OCI-LY7 (cell line): Measurements from ENCODE around the gene MRPL44. TPM values are rescaled to one million over a fixed set of nuclear protein-coding genes. Genes with fewer than 3 reads are reported as not detected.

Experiments
- BruUV-seq: library from RNA; stranded (reverse); fragments of 400-500 nt; replicated peaks from 2 replicates; lab custom pipeline; 2021; lab: Mats Ljungman, UMichigan
- CTCF ChIA-PET: fragments of 300-600 bp; sonication (Branson Sonifier 250); formaldehyde crosslinking; loops from one replicate; lab custom pipeline; 2022; ENCODE audit warnings: antibody characterized with exemption; ENCODE audit not compliant: unreplicated experiment; lab: Charles Lee
- POLR2A ChIA-PET: fragments of 300-600 bp; sonication (Branson Sonifier 250); formaldehyde crosslinking; loops from one replicate; lab custom pipeline; 2022; ENCODE audit warnings: antibody characterized with exemption; lab: Charles Lee
- DNase-seq: peaks from one replicate; pipeline ENCODE4 v3.0.0-alpha.2; 2015; ENCODE audit warnings: low spot score
- H2AFZ ChIP-seq: fragments of 200-600 bp; sonication (generic), shearing (Covaris generic); 2 replicates; pipeline ENCODE4 v1.6.1; 2014; ENCODE audit warnings: mild to moderate bottlenecking, antibody characterized with exemption, low read length, moderate library complexity
- H3K27ac ChIP-seq: fragments of 200-600 bp; sonication (generic); 2 replicates; pipeline ENCODE4 v1.5.1; 2014; ENCODE audit warnings: mixed run types, low read depth, mild to moderate bottlenecking, moderate library complexity, low read length, inconsistent platforms; ENCODE audit not compliant: poor library complexity, severe bottlenecking
- H3K36me3 ChIP-seq: fragments of 200-600 bp; sonication (generic); 2 replicates; pipeline ENCODE4 v1.6.1; 2014; ENCODE audit warnings: mild to moderate bottlenecking, antibody characterized with exemption, low read length, moderate library complexity, mixed read lengths; ENCODE audit not compliant: insufficient read depth
- H3K4me1 ChIP-seq: fragments of 200-600 bp; sonication (generic); 2 replicates; pipeline ENCODE4 v1.5.1; 2014; ENCODE audit warnings: mild to moderate bottlenecking, low read length; ENCODE audit not compliant: insufficient read depth, poor library complexity, severe bottlenecking
- H3K4me2 ChIP-seq: fragments of 200-600 bp; sonication (generic); 2 replicates; pipeline ENCODE4 v1.6.1; 2014; ENCODE audit warnings: mild to moderate bottlenecking, low read length
- H3K4me3 ChIP-seq: fragments of 200-600 bp; sonication (generic); 2 replicates; pipeline ENCODE4 v1.5.1; 2014; ENCODE audit warnings: mild to moderate bottlenecking, low read depth, low read length; ENCODE audit not compliant: poor library complexity, severe bottlenecking
- H3K79me2 ChIP-seq: fragments of 200-600 bp; sonication (generic); 2 replicates; pipeline ENCODE4 v1.6.1; 2016; ENCODE audit warnings: low read depth, mild to moderate bottlenecking, low read length, moderate library complexity, mixed read lengths; ENCODE audit not compliant: insufficient read depth
- H3K9me2 ChIP-seq: fragments of 200-600 bp; sonication (generic); 2 replicates; pipeline ENCODE4 v1.6.1; 2016; ENCODE audit warnings: mild to moderate bottlenecking, low read length, mixed read lengths; ENCODE audit not compliant: insufficient read depth
- H3K9me3 ChIP-seq: fragments of 200-600 bp; sonication (generic); 2 replicates; pipeline ENCODE4 v1.6.1; 2014; ENCODE audit warnings: mild to moderate bottlenecking, mixed run types, low read length, mixed read lengths
- H4K20me1 ChIP-seq: fragments of 200-600 bp; sonication (generic); 2 replicates; pipeline ENCODE4 v1.6.1; 2014; ENCODE audit warnings: mild to moderate bottlenecking, antibody characterized with exemption, low read length, moderate library complexity, mixed read lengths; ENCODE audit not compliant: insufficient read depth
- EZH2phosphoT487 ChIP-seq: fragments of 200-600 bp; sonication (generic); IDR thresholded peaks from 2 replicates; pipeline ENCODE4 v1.6.1; 2018; ENCODE audit warnings: low read depth, borderline replicate concordance, mild to moderate bottlenecking, mixed run types, antibody characterized with exemption, low read length, moderate library complexity, mixed read lengths
- intact Hi-C: fragments of 100-400 bp; cut with micrococcal nuclease; formaldehyde crosslinking; loops from one replicate; pipeline ENCODE4 v1.10.0; 2022; ENCODE audit not compliant: unreplicated experiment
- total RNA-seq, 2 experiments: library from RNA; depleted of rRNA in 1 of 2; stranded (reverse); fragments of >200 nt in 1 of 2; shearing (Covaris generic) in 1 of 2; gene quantifications; 2 replicates each; pipeline ENCODE4 v1.2.3, GENCODE V29; 2014 to 2022
- TF ChIP-seq, protein P1 (sequence below): fragments of 200-600 bp; sonication (generic); conservative IDR thresholded peaks from 2 replicates; pipeline ENCODE4 v1.5.1; 2014; ENCODE audit warnings: mild to moderate bottlenecking, antibody characterized with exemption, low read length, moderate library complexity, mixed read lengths

Gene MRPL44
- total RNA-seq, 2 experiments from 2014 or later, result 36.2 to 38.6 TPM

DNA sequence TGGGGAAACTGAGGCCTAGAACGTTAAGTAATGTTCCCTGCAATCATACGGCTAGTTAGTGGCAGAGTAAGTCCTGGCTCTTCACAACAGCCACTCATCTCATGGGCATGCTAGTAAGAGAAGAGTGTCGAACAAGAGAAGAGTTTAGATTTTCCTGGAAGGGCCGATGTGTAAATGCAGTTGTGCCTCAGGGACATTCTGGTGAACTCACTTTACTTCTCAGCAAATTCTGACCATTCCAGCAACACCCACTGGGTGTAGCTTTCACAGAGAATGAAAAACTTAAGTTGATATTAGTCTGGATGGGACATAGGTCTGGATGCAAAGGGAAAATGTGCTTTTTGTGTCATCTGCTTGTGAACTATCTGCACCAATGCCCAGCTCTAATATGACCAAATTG, 23.5 kb downstream of the MRPL44 start:
- TF ChIP-seq, protein P1, sequence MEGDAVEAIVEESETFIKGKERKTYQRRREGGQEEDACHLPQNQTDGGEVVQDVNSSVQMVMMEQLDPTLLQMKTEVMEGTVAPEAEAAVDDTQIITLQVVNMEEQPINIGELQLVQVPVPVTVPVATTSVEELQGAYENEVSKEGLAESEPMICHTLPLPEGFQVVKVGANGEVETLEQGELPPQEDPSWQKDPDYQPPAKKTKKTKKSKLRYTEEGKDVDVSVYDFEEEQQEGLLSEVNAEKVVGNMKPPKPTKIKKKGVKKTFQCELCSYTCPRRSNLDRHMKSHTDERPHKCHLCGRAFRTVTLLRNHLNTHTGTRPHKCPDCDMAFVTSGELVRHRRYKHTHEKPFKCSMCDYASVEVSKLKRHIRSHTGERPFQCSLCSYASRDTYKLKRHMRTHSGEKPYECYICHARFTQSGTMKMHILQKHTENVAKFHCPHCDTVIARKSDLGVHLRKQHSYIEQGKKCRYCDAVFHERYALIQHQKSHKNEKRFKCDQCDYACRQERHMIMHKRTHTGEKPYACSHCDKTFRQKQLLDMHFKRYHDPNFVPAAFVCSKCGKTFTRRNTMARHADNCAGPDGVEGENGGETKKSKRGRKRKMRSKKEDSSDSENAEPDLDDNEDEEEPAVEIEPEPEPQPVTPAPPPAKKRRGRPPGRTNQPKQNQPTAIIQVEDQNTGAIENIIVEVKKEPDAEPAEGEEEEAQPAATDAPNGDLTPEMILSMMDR, result no peak
- no peak for TF ChIP-seq EZH2phosphoT487
- CTCF ChIA-PET, result no interaction called here
- POLR2A ChIA-PET, result interaction anchor here (1.0 kb wide), 1 partner anchor 10 kb away, joined by 3 read pairs; no protein-coding TSS in a partner anchor
- Histone ChIP-seq H3K9me2 (no peaks in the 10 kb centered on the region), H4K20me1 (no peaks in the 10 kb centered on the region), H3K79me2 (no peaks in the 10 kb centered on the region), H2AFZ (no peak overlapping the region), H3K4me1 (no peaks in the 10 kb centered on the region), H3K4me2 (no peak overlapping the region), H3K9me3 (no peaks in the 10 kb centered on the region), H3K4me3 (no peak overlapping the region), H3K27ac (no peak overlapping the region), H3K36me3 (no peaks in the 10 kb centered on the region)
- BruUV-seq, result no TSS peak
- no peak for DNase-seq
- intact Hi-C loops, result no loop called here

DNA sequence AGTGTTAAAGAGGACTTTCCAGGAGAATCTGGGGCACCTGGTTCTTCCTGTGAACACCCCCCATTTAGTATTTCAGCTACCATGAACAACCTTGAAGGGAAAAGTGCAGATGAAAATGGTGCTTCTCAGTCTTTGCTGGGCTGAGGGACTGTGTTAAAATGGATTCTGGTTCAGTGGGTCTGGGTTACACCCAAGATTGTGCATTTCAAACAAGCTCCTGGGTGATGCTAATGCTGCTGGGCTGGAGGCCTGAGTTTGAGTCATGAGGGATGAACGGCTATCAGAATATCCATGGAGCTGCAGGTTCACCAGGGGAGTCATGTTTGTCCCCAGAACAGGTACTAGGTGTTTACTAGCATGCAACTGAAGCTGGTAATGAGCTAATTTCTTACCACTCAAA, 24.0 kb downstream of the MRPL44 start:
- DNase-seq, result no peak
- ChIA-PET POLR2A (interaction anchor here (0.6 to 1.0 kb wide), 2 partner anchors 11 to 20 kb away, joined by 3 read pairs; no protein-coding TSS in a partner anchor), CTCF (no interaction called here)
- H2AFZ ChIP-seq, result no peak overlapping the region
- no peaks in the 10 kb centered on the region for H4K20me1 ChIP-seq
- no peaks in the 10 kb centered on the region for H3K79me2 ChIP-seq
- H3K4me3 ChIP-seq, result no peak overlapping the region
- TF ChIP-seq, protein P1, result no peak
- no peak for TF ChIP-seq EZH2phosphoT487
- no peaks in the 10 kb centered on the region for H3K4me1 ChIP-seq
- no peaks in the 10 kb centered on the region for H3K9me2 ChIP-seq
- no peaks in the 10 kb centered on the region for H3K9me3 ChIP-seq
- H3K27ac ChIP-seq, result no peak overlapping the region
- no peaks in the 10 kb centered on the region for H3K36me3 ChIP-seq
- no TSS peak for BruUV-seq
- intact Hi-C loops, result no loop called here
- no peak overlapping the region for H3K4me2 ChIP-seq

DNA sequence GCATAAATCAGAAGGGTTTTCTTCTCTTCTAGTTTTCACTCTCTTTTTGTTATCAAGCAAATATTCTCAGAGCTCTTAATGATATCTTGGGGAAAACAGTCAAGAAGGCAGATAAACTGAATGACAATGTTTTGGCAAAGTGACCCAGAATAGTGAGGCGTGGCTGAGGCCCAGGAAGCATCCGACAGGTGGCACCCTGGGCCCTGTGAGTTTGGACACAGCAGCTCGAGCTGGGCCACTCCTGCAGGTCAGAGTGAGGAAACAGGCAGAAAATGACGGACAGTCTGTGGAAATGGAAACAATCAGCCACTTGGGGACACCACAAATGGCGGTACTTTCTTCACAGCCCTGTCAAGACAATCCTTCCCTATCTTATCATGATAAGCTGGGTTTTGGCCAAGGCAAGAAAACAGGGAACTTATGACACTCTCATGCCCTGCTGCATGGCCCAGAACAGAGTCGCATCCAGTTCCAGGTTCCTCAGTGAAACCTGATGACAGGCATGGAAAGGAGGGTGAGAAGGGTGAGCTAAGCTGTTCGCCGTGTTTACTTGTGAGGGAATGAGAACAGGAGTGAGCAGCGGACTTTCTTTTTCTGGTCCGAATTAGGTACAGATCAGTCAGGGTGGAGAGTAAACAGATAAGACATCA, 32.1 kb downstream of the MRPL44 start:
- ChIA-PET CTCF (no interaction called here), POLR2A (no interaction called here)
- DNase-seq, result no peak
- H3K9me2 ChIP-seq, result no peaks in the 10 kb centered on the region
- no peaks in the 10 kb centered on the region for H3K4me1 ChIP-seq
- H3K79me2 ChIP-seq, result no peaks in the 10 kb centered on the region
- H3K36me3 ChIP-seq, result no peaks in the 10 kb centered on the region
- no peak overlapping the region for H2AFZ ChIP-seq
- no peaks in the 10 kb centered on the region for H4K20me1 ChIP-seq
- BruUV-seq, result no TSS peak
- no peak overlapping the region for H3K4me3 ChIP-seq
- H3K27ac ChIP-seq, result no peak overlapping the region
- H3K9me3 ChIP-seq, result no peaks in the 10 kb centered on the region
- H3K4me2 ChIP-seq, result no peak overlapping the region
- intact Hi-C loops, result no loop called here
- no peak for TF ChIP-seq EZH2phosphoT487
- TF ChIP-seq, protein P1, result no peak
